Keratinocyte (primary cell): ENCODE results near the gene MYL6. TPM values are rescaled to one million over a fixed set of nuclear protein-coding genes. Genes with fewer than 3 reads are reported as not detected.

ENCODE experiments used
- DNase-seq: peaks from one replicate; pipeline ENCODE4 v3.0.0-alpha.2; 2011; ENCODE audit warnings: low read depth, missing footprints, low spot score
- FAIRE-seq: peaks from 2 replicates; lab custom pipeline; 2011; peaks lifted over from hg19 to GRCh38; lab: Jason Lieb, UNC
- H2AFZ ChIP-seq: 2 replicates; pipeline ENCODE4 v1.6.0; 2012; ENCODE audit warnings: low read length, control low read depth, inconsistent platforms; ENCODE audit not compliant: control insufficient read depth
- H3K27ac ChIP-seq: 2 replicates; pipeline ENCODE4 v1.5.1; 2011; ENCODE audit warnings: low read length; ENCODE audit not compliant: control insufficient read depth, insufficient read depth
- H3K27me3 ChIP-seq: 3 replicates; pipeline ENCODE4 v1.6.0; 2011; ENCODE audit warnings: low read length; ENCODE audit not compliant: control insufficient read depth, insufficient read depth; ENCODE audit errors: extremely low read depth
- H3K36me3 ChIP-seq, 2 experiments: 2 replicates in 1 of 2; 3 replicates in 1 of 2; pipeline ENCODE4 v1.5.1; 2011; ENCODE audit warnings: low read length in 2 of 2, mild to moderate bottlenecking in 1 of 2; ENCODE audit not compliant: control insufficient read depth in 2 of 2, insufficient read depth in 2 of 2; ENCODE audit errors: extremely low read depth in 1 of 2
- H3K4me1 ChIP-seq: 3 replicates; pipeline ENCODE4 v1.5.1; 2011; ENCODE audit warnings: low read length; ENCODE audit not compliant: control insufficient read depth, insufficient read depth; ENCODE audit errors: extremely low read depth
- H3K4me2 ChIP-seq: 3 replicates; pipeline ENCODE4 v1.6.0; 2011; ENCODE audit warnings: low read depth, low read length; ENCODE audit not compliant: control insufficient read depth, insufficient read depth; ENCODE audit errors: extremely low read depth
- H3K4me3 ChIP-seq, 3 experiments: fragments of 200-600 bp in 1 of 3; sonication (generic) in 1 of 3; 2 replicates in 2 of 3; 3 replicates in 1 of 3; pipeline ENCODE4 v1.5.1; 2011 to 2016; ENCODE audit warnings: low read length in 3 of 3, mild to moderate bottlenecking in 3 of 3, control low read depth in 2 of 3, inconsistent platforms in 1 of 3, low read depth in 1 of 3, mixed read lengths in 1 of 3, mixed run types in 1 of 3, moderate library complexity in 1 of 3; ENCODE audit not compliant: control insufficient read depth in 2 of 3, insufficient read depth in 2 of 3; ENCODE audit errors: extremely low read depth in 1 of 3
- H3K79me2 ChIP-seq: 2 replicates; pipeline ENCODE4 v1.6.0; 2012; ENCODE audit warnings: low read length; ENCODE audit not compliant: control insufficient read depth, insufficient read depth
- H3K9ac ChIP-seq: 3 replicates; pipeline ENCODE4 v1.6.0; 2011; ENCODE audit warnings: low read length; ENCODE audit not compliant: control insufficient read depth, insufficient read depth; ENCODE audit errors: extremely low read depth
- H3K9me1 ChIP-seq: 3 replicates; pipeline ENCODE4 v1.6.0; 2011; ENCODE audit warnings: low read length; ENCODE audit not compliant: control insufficient read depth, insufficient read depth; ENCODE audit errors: extremely low read depth
- H3K9me3 ChIP-seq: 2 replicates; pipeline ENCODE4 v1.5.1; 2012; ENCODE audit warnings: low read depth, low read length; ENCODE audit not compliant: control insufficient read depth
- H4K20me1 ChIP-seq: 3 replicates; pipeline ENCODE4 v1.6.0; 2011; ENCODE audit warnings: low read length; ENCODE audit not compliant: control insufficient read depth, insufficient read depth; ENCODE audit errors: extremely low read depth
- CTCF ChIP-seq, 3 experiments: IDR thresholded peaks in 1 of 3; conservative IDR thresholded peaks in 1 of 3; optimal IDR thresholded peaks in 1 of 3; 2 replicates in 2 of 3; 3 replicates in 1 of 3; pipeline versions ENCODE3 to v1.5.1; 2011; ENCODE audit warnings: low read length in 3 of 3, mild to moderate bottlenecking in 3 of 3, moderate library complexity in 2 of 3, control low read depth in 1 of 3, inconsistent platforms in 1 of 3; ENCODE audit not compliant: insufficient read depth in 2 of 3; ENCODE audit errors: extremely low read depth in 1 of 3
- EZH2 ChIP-seq: IDR thresholded peaks from one replicate; pipeline ENCODE4 v1.6.1; 2012; ENCODE audit warnings: inconsistent platforms, mild to moderate bottlenecking, low read length, moderate library complexity
- dilution Hi-C: fragments of 300-500 bp; cut with MboI; formaldehyde crosslinking; loops from one replicate; pipeline ENCODE4 v1.7.0; 2020; ENCODE audit warnings: low sequenced_read_pairs; ENCODE audit not compliant: extremely low pct_ligation_motif_present
- polyA plus RNA-seq, 5 experiments: library from polyadenylated mRNA; depleted of rRNA in 3 of 5; stranded (reverse) in 3 of 5; stranded (forward) in 1 of 5; unstranded in 1 of 5; fragments of >200 nt; gene quantifications; 1 replicate in 1 of 5; 2 replicates in 3 of 5; 3 replicates in 1 of 5; pipeline versions ENCODE4 v1.2.1 to v1.2.3, GENCODE V29; 2011 to 2012; ENCODE audit warnings: missing spikeins in 2 of 5, low read depth in 1 of 5, low replicate concordance in 1 of 5

The MYL6 gene
- polyA plus RNA-seq, 1 donor (not counting 4 experiments of a cell fraction or from before 2014, with no cell fraction given), result 4,542 TPM

GRCh38 chr12:56134897-56135296 lies 23.3 kb upstream of the MYL6 start:
- Histone ChIP-seq H3K9ac (no peak overlapping the region), H3K4me3 (no peak overlapping the region), H4K20me1 (no peaks in the 10 kb centered on the region), H3K9me1 (no peaks in the 10 kb centered on the region), H3K4me2 (no peak overlapping the region), H3K36me3 (peaks cover 51 to 58% of the 10 kb centered on the region in 2 experiments), H3K27ac (no peak overlapping the region), H3K27me3 (no peaks in the 10 kb centered on the region), H3K9me3 (no peaks in the 10 kb centered on the region), H2AFZ (no peak overlapping the region), H3K79me2 (peaks cover 7% of the 10 kb centered on the region), H3K4me1 (no peaks in the 10 kb centered on the region)
- FAIRE-seq (no peak), DNase-seq (no peak)
- dilution Hi-C loops, result no loop called here
- TF ChIP-seq CTCF (optimal IDR thresholded peaks at IDR 0.05 in 1 of 3, IDR thresholded peaks at IDR 0.05 in 1 of 3, conservative IDR thresholded peaks at IDR 0.05 in 1 of 3; ENCODE audit: extremely low read depth in 1 of 3, insufficient read depth in 2 of 3, low read length in 3 of 3) (no peak), EZH2 (no peak)

- Histone ChIP-seq H3K27me3 (no peaks in the 10 kb centered on the region), H2AFZ (no peak overlapping the region), H3K4me2 (no peak overlapping the region), H3K4me3 (no peak overlapping the region), H3K36me3 (peaks cover 46 to 58% of the 10 kb centered on the region in 2 experiments), H3K9me1 (no peaks in the 10 kb centered on the region), H4K20me1 (no peaks in the 10 kb centered on the region), H3K4me1 (no peaks in the 10 kb centered on the region), H3K9ac (no peak overlapping the region), H3K79me2 (no peaks in the 10 kb centered on the region), H3K9me3 (no peaks in the 10 kb centered on the region), H3K27ac (no peak overlapping the region)
- dilution Hi-C loops, result no loop called here
- no peak for TF ChIP-seq EZH2
- no peak for TF ChIP-seq CTCF (optimal IDR thresholded peaks at IDR 0.05 in 1 of 3, IDR thresholded peaks at IDR 0.05 in 1 of 3, conservative IDR thresholded peaks at IDR 0.05 in 1 of 3; ENCODE audit: extremely low read depth in 1 of 3, insufficient read depth in 2 of 3, low read length in 3 of 3)
- FAIRE-seq, result no peak
- DNase-seq, result no peak
These were observed 20.1 kb upstream of the MYL6 start for GRCh38 chr12:56137853-56138571.
